ENCODE measurements around the gene SYT2.
A peak's percentile ranks its signal among the peaks of the same experiment; 100 is the strongest.

SYT2 gene

DNA sequence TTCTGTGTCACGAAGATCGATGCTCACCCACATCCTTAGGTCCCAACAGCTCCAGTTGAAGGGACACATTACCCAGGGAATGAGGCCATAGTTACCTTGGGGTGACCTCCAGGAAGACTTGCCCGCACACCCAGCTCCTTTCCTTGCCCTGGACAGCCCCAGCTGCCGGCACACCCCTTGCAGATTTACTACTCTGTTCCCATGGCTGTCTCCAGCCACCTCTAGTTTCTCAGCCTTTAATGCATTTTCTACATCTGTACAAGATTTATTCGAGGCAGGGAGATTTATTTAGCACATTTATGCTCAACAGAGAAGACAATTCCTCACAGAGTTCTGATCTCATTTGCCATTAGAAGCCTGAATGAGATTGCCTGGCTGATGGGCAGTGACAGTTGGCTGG is 36.7 kb downstream of the SYT2 start:
- no peak for DNase-seq

DNA sequence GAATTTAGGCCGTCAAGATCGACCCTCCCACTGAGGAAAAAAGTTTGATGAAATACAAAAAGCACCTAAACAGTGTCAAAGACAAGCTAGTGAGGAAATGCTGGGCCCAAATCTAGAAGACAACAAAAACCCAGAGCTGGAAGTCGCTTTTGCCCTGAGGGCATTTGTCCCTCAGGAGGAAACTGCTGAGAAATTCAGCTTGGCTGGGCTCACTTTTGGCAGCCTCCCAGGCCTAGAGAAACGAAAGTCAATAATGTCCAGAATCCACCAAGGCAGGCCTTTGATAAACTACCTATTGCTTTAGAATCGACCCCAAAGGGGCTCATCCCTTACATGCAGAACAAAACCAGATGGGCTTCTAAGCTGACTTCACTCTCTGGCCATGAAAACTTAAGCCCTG is 38.9 kb downstream of the SYT2 start:
- no peak for DNase-seq

DNA sequence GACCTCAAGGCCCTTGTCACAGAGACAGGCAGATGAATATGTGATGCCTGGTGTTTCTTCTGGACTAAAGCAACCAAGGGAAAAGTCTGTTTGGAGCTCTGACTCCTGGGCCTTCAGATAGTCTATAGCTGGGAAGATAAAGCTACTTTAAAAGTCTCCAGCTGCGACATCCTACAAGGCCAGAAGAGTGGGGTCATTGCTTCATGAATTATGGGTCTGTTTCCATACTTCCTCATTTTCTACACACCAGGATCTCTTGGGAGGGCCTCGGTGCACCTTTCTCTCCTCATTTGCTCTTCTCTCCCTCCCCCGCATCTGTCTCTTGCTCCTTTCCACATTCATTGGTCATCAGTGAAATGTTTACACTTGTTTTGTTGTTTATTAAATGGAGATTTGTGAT is 44.8 kb downstream of the SYT2 start:
- no peak for DNase-seq

DNA sequence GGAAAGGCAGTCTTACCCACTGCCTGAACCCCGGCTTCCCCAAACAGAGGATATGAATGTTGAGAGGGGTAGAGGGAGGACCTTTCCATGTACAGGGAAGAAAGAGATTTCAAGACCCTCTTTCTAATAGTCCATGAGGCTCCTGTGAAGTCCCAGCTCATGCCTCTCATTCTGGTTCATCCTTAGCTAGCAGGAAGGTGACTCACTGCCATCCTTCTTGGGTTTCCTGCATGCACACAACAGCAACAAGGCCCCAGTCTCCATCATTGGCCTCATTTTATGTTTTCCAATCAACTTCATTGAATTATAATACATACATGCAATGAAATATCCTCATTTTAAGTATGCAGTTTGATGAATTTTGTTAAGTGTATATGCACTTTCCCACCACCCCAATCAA is 46.2 kb downstream of the SYT2 start:
- DNase-seq: no peak

DNA sequence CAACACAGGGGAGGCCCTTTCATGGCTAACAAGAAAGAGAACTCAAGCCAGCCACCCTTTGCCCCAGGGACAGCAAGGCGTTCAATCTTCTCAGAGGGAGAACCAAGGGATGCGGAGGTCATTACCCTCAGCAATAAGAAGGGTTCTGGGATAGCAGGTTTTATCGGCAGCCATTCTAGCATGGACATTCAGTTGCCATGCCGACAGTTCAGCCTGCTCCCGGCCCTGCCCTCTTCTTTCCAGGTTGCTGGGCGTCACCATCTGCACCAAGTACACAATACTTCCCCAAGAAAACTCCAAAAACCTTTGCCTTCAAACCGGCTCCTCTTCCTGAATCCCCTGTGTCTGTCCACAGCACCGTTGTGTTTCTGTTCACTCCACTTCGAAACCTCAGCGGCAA is 47.1 kb downstream of the SYT2 start:
- DNase-seq: no peak

DNA sequence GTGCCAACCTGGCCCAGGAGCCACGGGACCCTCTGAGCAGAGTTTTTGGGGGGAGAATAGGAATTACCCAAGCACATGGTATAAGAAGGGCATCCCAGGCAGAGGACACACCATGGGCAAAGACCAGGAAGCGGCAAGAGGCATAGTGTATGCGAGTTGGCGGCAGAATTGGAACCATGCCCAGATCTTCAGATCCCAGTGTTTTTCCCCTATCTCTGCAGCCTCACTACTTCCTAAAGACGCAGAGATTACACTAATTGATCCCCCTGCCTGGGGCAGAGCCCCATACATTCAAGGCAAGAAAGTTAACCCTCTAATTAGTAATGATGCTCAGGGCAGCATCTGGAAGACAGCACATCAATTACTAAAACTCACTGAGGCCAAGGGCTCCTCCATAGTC is 48.2 kb downstream of the SYT2 start:
- peak; percentile 37 for DNase-seq

DNA sequence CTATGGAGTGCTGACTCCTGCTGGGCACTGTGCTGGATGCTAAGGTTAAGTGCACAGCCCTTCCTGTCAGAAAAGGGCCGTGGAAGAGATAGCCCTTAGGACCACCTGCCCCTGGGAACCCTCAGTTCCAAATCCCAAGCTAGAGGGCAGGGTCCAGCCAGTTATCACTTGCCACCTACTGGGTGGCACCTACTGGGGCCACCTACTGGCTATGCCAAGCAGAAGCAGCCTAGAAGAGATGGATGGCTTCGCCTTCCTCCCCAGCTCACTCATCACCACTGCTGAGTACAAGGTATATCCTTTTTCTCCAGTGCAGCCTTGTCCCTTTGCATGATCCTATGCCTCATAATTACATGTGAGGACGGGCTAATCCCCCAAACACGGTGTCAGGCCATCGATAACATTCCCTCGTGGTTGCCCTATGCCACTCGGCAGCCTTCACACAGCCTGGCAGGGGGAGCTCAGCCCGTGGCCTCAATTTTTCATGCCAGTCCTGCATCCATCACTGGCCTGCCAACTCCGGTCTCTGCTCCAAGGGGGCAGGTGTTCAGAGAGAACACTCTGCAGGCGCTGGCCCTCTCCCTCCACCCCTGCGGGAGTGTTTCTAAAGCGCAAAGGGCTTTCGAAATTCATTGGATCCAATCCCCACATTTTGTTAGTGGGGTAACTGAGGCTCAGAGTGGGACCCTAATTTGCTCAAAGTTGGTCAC is 49.0 kb downstream of the SYT2 start:
- no peak for DNase-seq

DNA sequence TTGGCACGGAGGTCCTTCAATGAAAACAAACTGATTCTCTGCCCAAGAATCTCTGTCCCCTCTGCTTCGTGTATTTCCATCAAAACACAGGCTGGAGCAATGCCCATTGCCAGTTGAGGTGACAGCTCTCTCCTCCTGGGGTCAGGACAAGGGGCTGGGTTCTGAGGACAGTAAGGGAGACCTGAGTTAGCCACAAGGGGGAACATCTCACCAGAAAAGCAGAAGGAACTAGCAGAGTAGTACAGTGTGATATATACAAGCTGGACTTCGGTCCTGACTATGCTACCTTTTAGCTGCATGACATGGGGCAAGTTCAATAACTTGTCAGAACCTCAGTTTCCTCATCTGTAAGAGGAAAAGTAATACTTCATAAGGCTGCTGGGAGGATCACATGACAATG is 50.3 kb downstream of the SYT2 start:
- no peak for DNase-seq

DNA sequence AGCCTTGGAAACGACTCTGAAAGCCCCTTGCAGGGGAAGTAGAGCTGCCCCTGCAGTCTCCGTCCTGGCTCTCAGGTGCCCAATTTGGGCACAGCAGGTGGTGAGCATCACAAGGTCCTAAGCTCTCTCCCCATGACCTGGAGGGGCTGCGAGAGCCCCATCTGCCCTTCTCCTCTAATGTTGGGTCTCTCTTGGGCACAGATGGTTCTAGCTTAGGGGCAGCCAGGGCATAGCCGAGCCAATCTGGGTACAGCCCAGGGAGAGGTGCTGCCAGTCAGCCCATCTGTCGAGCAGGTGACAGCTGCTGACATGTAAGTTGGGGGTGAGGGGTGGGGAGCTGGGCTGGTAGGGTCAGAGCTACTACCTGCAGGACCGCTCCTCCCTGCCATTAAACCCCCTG is 50.7 kb downstream of the SYT2 start:
- DNase-seq: peak; percentile 90

DNA sequence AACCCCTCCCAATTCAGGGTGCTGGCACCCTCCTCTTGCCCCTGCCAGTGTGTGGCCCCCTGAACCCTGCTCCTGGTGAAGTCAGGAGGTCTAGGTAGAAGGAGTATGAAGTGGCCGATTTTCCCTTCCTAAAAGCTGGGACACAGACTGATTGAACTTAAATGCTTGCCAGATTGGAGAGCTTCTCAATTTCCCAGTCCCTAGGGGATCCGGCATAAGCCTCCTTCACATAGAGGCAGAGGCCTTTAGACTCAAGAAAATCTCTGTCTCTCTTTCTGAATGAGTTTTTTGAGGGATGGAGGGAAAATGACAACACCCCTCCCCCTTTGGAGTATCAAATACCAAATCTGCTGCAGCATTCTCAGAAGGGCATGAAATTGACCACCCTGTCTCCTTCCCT is 51.5 kb downstream of the SYT2 start:
- DNase-seq: peak; percentile 96

DNA sequence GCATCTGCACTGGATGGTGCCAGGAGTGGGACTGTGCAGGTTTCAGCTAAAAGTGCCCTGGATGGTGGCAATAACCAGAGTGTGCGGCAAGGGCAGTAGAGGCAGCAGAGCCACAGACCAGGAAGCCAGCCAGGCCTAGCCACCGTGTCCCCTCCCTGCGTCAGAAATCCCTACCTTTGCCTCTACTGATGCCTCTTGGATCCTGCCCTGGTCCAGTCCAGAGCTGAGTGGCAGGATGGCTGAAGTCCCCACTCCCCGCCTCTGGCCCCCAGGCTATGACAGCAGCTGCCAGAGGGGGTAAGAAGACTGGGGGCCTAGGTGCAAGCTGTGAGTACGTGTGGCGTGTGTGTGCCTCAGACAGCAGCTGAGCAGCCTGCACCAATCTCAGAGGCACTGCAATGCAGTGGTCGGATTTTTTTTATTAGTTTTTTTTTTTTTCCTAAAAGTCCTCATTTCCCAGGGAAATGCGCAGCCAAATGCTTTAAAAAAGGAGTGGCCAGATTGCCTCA is 51.9 kb downstream of the SYT2 start:
- no peak for DNase-seq

DNA sequence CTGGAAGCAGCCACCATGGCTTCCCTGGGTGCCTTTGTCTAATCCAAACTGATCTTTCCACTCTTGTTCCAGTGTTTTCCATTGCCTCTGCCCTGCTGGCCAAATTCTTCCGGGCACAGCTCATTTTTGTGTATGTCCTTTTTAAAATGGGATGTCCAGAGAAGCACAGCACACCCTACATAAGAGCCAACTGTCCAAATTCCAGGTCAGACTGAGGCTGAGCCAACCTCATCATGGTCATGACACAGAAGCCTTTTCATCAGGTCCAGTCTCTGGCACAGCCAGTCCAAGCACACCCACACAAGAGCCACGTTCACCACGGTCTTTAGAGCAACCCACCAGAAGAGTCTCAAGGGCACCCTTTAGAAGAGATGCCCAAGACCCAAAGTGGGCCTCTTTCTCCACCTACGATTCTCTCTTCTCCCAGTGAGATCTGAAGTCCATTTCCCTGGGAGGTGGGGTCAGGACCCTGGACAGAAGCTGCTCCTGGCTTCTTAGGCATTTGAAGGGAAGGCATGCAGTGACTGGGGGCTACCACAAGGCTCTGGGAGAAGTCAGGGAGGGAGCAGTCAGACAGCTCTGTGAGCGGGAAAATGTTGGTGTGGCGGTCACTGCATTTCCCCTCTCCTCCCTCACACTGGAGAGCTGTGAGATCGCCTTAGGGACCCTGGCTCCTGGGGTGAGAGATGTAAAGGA is 53.2 kb downstream of the SYT2 start:
- DNase-seq: no peak

DNA sequence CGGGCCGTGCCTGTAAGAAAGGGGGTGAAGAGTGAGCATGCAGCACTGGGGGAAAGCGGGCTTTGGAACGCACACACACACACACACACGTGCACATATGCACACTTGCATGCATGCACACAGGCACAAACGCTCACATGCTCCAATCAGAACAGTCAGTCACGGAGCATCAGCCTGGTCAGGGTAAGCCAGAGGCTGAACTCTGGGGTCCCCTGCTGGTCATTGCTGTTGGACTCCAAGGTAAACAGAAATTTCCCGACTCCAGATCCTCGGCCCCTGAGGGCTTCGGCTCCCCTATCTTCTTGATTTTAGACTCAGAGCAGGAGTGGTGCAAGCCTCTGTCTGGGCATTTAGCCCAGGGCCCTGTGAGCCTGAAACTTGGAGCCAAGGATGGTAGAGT is 54.2 kb downstream of the SYT2 start:
- DNase-seq: no peak

DNA sequence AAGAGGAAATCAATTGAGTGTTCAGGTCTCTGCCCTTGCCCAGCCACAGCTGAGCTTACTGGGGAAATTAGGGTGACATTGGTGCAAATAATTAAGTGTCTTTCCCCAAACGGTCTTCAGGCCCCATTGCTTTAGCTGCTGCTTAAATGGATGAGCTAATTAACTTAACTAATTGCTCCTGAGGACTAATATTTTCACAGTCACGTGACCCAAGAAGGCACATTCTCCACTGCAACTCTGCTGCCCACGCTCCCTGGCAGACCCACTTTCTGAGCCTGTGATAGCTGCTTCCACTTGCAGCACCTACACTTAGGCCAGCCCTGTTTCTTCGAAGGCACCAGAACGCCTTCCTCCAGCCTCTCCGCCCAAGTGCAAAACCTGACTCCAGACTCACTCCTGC is 56.2 kb downstream of the SYT2 start:
- no peak for DNase-seq

DNA sequence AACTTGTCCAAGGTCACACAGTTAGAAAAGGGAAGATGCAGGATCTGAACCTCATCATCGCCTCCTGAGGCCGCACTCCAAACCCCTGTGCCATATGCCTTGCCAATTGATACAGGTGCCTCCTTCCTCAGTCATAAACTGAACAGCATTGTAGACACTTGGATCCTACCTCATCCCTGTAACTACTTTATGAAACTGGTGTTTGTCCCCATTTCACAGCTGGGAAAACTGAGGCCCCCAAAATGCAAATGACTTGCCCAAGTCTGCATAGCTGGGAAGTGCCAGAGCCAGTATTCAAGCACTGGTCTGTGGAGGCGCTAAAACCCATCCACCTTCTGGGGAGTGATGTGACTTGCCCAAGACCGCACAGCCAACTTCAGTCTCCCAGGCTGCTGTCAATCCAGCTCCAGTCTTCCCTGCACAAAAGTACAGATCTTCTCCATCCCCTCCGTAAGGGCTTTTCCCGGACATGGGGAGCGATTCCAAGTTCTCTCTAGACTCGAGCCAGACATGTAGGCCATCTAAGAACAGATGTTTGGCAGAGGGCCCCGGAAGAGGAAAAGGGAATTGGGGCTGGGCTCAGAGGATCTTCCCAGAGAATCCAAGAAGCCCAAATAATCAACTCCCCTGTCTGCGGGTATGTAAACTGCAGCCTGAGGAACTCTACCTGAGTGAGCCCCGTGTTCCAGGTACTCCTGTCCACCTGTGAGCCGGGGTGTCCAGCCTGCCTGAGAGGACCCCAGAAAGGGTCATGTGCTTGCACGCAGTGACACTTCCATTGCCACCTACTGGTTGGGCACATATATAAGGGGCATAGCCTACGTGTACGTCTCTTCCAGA is 60.5 kb downstream of the SYT2 start:
- no peak for DNase-seq

DNA sequence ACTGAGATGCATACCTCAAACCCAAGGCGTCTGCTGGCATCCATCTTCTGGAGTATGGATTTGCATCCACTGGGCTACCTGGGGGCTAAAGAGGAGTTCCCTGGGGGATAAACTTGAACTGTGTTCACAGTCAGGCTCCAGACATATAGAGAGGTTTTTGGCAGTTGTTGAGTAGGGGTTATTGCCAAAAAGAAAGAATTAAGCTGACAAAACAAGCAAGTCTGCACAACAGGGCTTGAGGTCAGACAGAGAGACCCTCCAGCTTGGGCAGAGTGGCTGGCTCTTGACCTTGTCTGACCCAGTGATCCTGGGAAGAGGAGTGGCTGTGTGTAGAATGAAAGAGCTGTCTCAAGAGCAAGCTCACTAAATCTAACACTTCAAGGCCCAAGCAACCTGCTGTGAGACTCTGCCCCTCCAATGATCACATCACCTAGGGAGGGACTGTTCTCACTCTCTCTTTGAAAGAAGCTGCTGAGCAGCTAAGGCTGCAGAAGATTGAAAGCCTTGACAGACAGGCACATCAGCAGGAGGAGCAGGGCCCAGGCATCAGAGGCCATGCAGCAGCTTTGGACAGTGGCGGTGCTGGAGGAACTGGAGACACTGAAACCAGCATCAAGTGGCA is 61.5 kb downstream of the SYT2 start:
- no peak for DNase-seq

DNA sequence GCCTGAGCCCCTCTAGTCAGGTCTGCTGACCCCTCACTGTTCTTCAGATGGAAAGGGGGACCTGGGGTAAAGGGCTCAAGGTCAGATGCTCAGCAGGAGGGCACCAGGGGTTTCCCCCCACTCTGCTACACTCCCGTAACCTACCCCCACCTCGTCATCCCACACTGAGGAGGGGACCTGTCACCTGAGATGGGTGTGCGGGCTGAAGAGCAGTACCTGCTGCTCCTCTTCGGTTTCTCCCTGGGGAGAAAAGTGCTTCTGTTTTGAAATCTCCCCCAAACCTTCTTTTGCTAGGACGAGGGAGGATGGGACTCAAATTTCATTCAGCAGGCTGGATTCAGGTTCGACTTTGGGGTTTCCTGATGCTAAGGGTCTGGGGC is 65.2 kb downstream of the SYT2 start:
- no peak for DNase-seq

DNA sequence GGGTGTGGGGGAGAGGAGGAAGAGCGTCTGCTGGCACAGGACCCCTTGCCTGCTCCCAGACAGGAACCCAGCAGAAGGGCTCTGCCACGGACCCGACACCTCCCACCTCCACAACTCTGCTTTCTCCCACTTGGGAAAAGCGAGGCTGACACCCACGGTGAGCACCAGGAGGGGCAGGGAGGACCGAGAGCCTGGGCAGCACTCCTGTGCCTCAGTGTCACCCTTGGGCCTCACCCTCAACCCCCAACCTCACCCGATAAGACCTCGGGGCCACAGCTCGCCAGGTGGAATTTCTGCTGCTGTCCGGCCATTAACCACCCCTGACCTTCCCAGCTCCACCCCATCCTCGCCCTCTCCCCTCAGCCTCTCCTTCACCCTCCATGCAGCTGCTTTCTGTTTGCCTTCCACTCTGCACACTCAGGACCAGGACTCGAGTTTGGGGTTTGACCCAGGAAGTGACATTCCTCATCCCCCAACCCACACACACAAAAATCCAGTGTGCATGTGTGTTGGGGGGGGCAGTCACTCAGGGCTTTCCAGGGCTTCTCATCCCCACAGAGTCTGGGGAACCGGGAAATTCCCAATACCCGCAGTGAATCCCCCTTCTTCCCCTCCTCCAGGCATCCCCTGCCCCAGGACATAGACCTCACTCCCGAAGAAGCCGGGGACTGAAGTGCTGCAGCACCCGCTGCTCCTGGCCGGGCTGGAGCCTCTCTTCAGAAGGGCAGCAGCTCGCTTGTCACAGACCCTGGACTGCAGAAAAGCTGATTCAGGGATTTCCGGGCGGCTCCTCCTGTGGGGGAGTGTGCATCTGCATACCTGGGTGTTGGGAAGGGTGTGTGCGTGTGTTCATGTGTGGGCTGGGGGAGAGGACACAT is 65.8 kb downstream of the SYT2 start:
- DNase-seq: no peak

DNA sequence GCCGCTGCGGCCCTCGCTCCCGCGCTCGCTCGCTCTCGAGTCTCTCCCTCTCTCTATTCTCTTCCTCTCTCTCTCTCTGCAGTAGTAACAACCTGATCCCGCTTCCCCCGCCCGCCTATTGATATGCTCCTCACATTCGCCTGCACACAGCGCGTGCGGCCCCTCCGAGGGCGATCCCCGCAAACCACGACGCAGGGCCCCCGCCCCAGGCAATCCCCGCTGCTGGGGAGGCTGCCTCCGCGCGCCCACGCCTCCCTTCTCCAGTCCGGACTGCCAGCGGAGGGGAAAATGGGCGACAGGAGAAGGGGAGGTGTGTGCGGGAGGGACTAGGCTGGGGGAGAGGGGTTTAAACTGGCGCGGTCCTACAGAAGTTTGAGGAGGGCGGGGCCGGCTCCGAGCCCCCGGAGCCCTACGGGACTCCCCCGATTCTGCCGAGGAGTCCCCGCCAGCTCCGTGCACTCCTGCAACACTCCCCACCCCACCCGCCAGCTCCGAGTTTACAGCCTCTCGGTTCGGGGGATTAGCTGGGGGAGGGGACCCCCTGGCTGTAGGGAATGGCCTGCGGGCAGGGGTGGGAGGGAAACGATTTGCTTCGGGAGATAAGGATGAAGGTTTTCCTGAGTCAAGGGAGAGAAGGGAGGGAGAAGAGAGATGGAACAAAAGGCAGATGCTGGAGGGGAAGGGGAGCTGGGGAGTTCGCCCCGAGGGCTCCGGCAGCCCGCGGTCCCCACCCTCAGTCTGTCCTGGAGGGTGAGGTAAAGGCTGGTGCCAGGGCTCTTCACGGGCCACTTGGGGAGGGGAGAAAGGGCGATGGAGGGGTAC is 66.6 kb downstream of the SYT2 start:
- DNase-seq: no peak

DNA sequence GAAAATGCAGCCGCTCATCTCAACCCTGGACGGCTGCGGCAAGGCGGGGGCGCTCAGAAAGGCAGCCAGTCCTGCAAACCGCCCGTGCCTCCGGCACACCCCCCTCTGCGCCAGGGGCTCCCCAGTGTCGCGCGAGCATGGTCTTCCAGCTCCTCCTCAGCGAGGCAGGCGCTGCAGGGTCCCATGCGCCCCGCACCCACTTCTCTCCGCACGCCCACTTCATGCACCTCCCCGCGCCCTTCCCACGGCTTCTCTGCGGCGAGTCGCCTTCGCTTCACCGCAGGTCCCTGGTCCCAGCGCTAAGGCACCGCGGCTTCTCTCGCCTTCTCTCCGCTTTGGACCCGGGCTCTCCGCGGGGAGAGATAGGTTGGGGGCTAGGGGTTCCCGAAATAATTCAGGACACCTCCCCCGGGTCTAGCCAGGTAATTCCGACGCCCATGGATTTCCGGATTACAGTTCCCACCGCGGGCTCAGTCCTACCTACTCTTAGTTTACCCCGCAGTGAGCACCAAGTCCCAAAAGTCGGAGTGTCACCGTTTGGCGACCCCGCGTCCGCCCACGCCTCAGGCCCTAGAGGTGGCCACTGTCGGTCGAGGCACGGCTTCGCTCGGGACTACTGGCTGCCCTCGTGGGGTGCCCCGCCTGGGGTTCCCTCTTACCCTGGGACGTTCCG is 67.5 kb downstream of the SYT2 start:
- no peak for DNase-seq

DNA sequence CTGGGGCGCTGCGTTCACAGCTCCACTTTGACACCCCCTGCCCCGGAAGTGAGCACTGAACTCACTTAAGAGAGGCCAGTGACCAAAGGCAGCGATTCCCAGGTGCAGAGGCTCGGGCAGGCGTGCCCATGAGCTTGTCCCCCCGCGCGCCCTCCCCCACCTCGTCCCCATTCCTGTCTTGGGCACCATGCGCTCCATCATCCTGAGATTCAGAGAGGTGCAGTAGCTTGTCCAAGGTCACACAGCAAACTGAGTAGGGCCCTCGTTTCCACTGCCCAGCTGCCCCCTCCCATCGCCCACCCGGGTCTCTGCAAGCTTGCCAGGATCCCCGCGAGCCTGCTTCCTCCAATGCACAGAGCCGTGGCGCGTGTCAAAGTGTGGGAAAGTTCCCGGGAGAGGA is 68.0 kb downstream of the SYT2 start:
- DNase-seq: no peak
